ENCODE data around the gene NSUN4.
A peak's percentile ranks its signal among the peaks of the same experiment; 100 is the strongest.

The NSUN4 gene

GRCh38 chr1:46405724-46406123 is 65.1 kb downstream of the NSUN4 start:
- no peaks in the 10 kb centered on the region for H3K79me2 ChIP-seq (ENCODE audit: low read length)
- H3K27ac ChIP-seq (ENCODE audit: low read length): no peak overlapping the region
- H3K4me2 ChIP-seq (ENCODE audit: low read length): no peak overlapping the region
- no peaks in the 10 kb centered on the region for H3K27me3 ChIP-seq (ENCODE audit: low read depth, low read length)
- H3K4me1 ChIP-seq (ENCODE audit: low read length): no peaks in the 10 kb centered on the region; the same call in 1 of the 2 replicates
- no peaks in the 10 kb centered on the region for H3K9me3 ChIP-seq (ENCODE audit: insufficient read depth, low read length)
- no peaks in the 10 kb centered on the region for H4K20me1 ChIP-seq (ENCODE audit: insufficient read depth, low read length)
- no peak overlapping the region for H3K4me3 ChIP-seq (ENCODE audit: low read length)
- H3K9ac ChIP-seq (ENCODE audit: low read length): no peak overlapping the region
- no peaks in the 10 kb centered on the region for H3K36me3 ChIP-seq (replicated peaks; ENCODE audit: low read depth, low read length)
- no peak overlapping the region for H2AFZ ChIP-seq (ENCODE audit: low read depth, low read length)
- no peak for TF ChIP-seq CTCF (IDR thresholded peaks at IDR 0.05; ENCODE audit: low read depth, low read length)
- no peak for TF ChIP-seq EZH2phosphoT487 (IDR thresholded peaks at IDR 0.05; ENCODE audit: low read depth)

- no peak for TF ChIP-seq CTCF (IDR thresholded peaks at IDR 0.05; ENCODE audit: low read depth, low read length)
- no peak for TF ChIP-seq EZH2phosphoT487 (IDR thresholded peaks at IDR 0.05; ENCODE audit: low read depth)
- Histone ChIP-seq H3K79me2 (ENCODE audit: low read length) (no peaks in the 10 kb centered on the region), H3K27me3 (ENCODE audit: low read depth, low read length) (no peaks in the 10 kb centered on the region), H3K36me3 (replicated peaks; ENCODE audit: low read depth, low read length) (no peaks in the 10 kb centered on the region), H3K27ac (ENCODE audit: low read length) (no peak overlapping the region), H3K4me2 (ENCODE audit: low read length) (peak overlapping the region; percentile 40), H3K9me3 (ENCODE audit: insufficient read depth, low read length) (no peaks in the 10 kb centered on the region), H3K9ac (ENCODE audit: low read length) (no peak overlapping the region), H3K4me1 (ENCODE audit: low read length) (no peaks in the 10 kb centered on the region; the same call in 1 of the 2 replicates), H2AFZ (ENCODE audit: low read depth, low read length) (no peak overlapping the region), H4K20me1 (ENCODE audit: insufficient read depth, low read length) (no peaks in the 10 kb centered on the region), H3K4me3 (ENCODE audit: low read length) (peak overlapping the region; percentile 40; the same call in 1 of the 2 replicates)
These were observed 66.4 kb downstream of the NSUN4 start for GRCh38 chr1:46406881-46407608.

GRCh38 chr1:46407636-46408035 is 67.0 kb downstream of the NSUN4 start:
- TF ChIP-seq EZH2phosphoT487 (IDR thresholded peaks at IDR 0.05; ENCODE audit: low read depth) (no peak), CTCF (IDR thresholded peaks at IDR 0.05; ENCODE audit: low read depth, low read length) (no peak)
- Histone ChIP-seq H3K4me1 (ENCODE audit: low read length) (no peaks in the 10 kb centered on the region; the same call in 1 of the 2 replicates), H3K27ac (ENCODE audit: low read length) (no peak overlapping the region), H2AFZ (ENCODE audit: low read depth, low read length) (no peak overlapping the region), H3K9me3 (ENCODE audit: insufficient read depth, low read length) (no peaks in the 10 kb centered on the region), H3K36me3 (replicated peaks; ENCODE audit: low read depth, low read length) (no peaks in the 10 kb centered on the region), H3K9ac (ENCODE audit: low read length) (no peak overlapping the region), H3K4me3 (ENCODE audit: low read length) (no peak overlapping the region), H3K79me2 (ENCODE audit: low read length) (no peaks in the 10 kb centered on the region), H3K27me3 (ENCODE audit: low read depth, low read length) (no peaks in the 10 kb centered on the region), H4K20me1 (ENCODE audit: insufficient read depth, low read length) (no peaks in the 10 kb centered on the region), H3K4me2 (ENCODE audit: low read length) (no peak overlapping the region)

- H3K4me1 ChIP-seq (ENCODE audit: low read length): peaks cover under 1% of the 10 kb centered on the region; the same call in 1 of the 2 replicates
- no peaks in the 10 kb centered on the region for H3K36me3 ChIP-seq (replicated peaks; ENCODE audit: low read depth, low read length)
- no peak for TF ChIP-seq CTCF (IDR thresholded peaks at IDR 0.05; ENCODE audit: low read depth, low read length)
- no peak for TF ChIP-seq EZH2phosphoT487 (IDR thresholded peaks at IDR 0.05; ENCODE audit: low read depth)
- H3K4me2 ChIP-seq (ENCODE audit: low read length): no peak overlapping the region
- no peaks in the 10 kb centered on the region for H3K9me3 ChIP-seq (ENCODE audit: insufficient read depth, low read length)
- no peak overlapping the region for H3K27ac ChIP-seq (ENCODE audit: low read length)
- H3K27me3 ChIP-seq (ENCODE audit: low read depth, low read length): no peaks in the 10 kb centered on the region
- H3K9ac ChIP-seq (ENCODE audit: low read length): no peak overlapping the region
- no peak overlapping the region for H2AFZ ChIP-seq (ENCODE audit: low read depth, low read length)
- no peaks in the 10 kb centered on the region for H3K79me2 ChIP-seq (ENCODE audit: low read length)
- no peak overlapping the region for H3K4me3 ChIP-seq (ENCODE audit: low read length)
- H4K20me1 ChIP-seq (ENCODE audit: insufficient read depth, low read length): no peaks in the 10 kb centered on the region
These were observed 67.9 kb downstream of the NSUN4 start for GRCh38 chr1:46408356-46409062.

Data from OCI-LY3 (cell line).